Liver (tissue), 9 donors: ENCODE data around the gene GAB2. TPM values are rescaled to one million over a fixed set of nuclear protein-coding genes. Genes with fewer than 3 reads are reported as not detected.

Source experiments
- DNase-seq: peaks from one replicate; pipeline ENCODE4 v3.0.0-alpha.2; 2017; ENCODE audit warnings: low spot score
- H3K27ac ChIP-seq, 2 donors: one replicate each; pipeline ENCODE4 v1.7.0; 2013; ENCODE audit warnings: inconsistent platforms in 2 of 2, low read length in 2 of 2, control low read depth in 1 of 2, low read depth in 1 of 2, mild to moderate bottlenecking in 1 of 2
- H3K27me3 ChIP-seq, 4 donors: one replicate each; pipeline versions ENCODE4 v1.6.1 to v1.7.0; 2013; ENCODE audit warnings: low read length in 3 of 4, inconsistent platforms in 1 of 4, mild to moderate bottlenecking in 1 of 4, moderate library complexity in 1 of 4; ENCODE audit not compliant: control insufficient read depth in 4 of 4, insufficient read depth in 4 of 4
- H3K36me3 ChIP-seq, 4 donors: one replicate each; pipeline versions ENCODE4 v1.6.1 to v1.7.0; 2013; ENCODE audit warnings: low read length in 3 of 4, mild to moderate bottlenecking in 3 of 4, low read depth in 1 of 4, moderate library complexity in 1 of 4; ENCODE audit not compliant: control insufficient read depth in 4 of 4, insufficient read depth in 3 of 4
- H3K4me1 ChIP-seq, 4 donors: one replicate each; pipeline versions ENCODE4 v1.6.1 to v1.7.0; 2013; ENCODE audit warnings: low read length in 3 of 4, mild to moderate bottlenecking in 3 of 4, moderate library complexity in 1 of 4; ENCODE audit not compliant: control insufficient read depth in 4 of 4, insufficient read depth in 4 of 4
- H3K4me3 ChIP-seq, 3 donors: one replicate each; pipeline versions ENCODE4 v1.6.1 to v1.7.0; 2013; ENCODE audit warnings: low read length in 3 of 3, control low read depth in 1 of 3, low read depth in 1 of 3, mild to moderate bottlenecking in 1 of 3
- H3K9ac ChIP-seq, 2 donors: one replicate each; pipeline ENCODE4 v1.7.0; 2013; ENCODE audit warnings: low read length in 2 of 2, mild to moderate bottlenecking in 2 of 2, moderate library complexity in 2 of 2, control low read depth in 1 of 2, low read depth in 1 of 2
- H3K9me3 ChIP-seq, 4 donors: one replicate each; pipeline versions ENCODE4 v1.6.1 to v1.7.0; 2013; ENCODE audit warnings: low read length in 3 of 4; ENCODE audit not compliant: control insufficient read depth in 4 of 4
- EGR1 ChIP-seq, 2 donors: IDR thresholded peaks; 2 replicates each; pipeline ENCODE4 v1.6.1; 2016 to 2018; ENCODE audit warnings: antibody characterized with exemption in 2 of 2, low read depth in 2 of 2
- FOXA1 ChIP-seq: IDR thresholded peaks from 2 replicates; pipeline ENCODE4 v1.6.1; 2016; ENCODE audit warnings: antibody characterized with exemption
- FOXA2 ChIP-seq: IDR thresholded peaks from 2 replicates; pipeline ENCODE4 v1.6.1; 2016; ENCODE audit warnings: antibody characterized with exemption
- GABPA ChIP-seq, 2 donors: IDR thresholded peaks in 1 of 2; conservative IDR thresholded peaks in 1 of 2; 2 replicates each; pipeline ENCODE4 v1.6.1; 2016; ENCODE audit warnings: antibody characterized with exemption in 2 of 2, mild to moderate bottlenecking in 1 of 2, moderate library complexity in 1 of 2
- HNF4A ChIP-seq, 2 donors: conservative IDR thresholded peaks; 2 replicates each; pipeline ENCODE4 v1.6.1; 2016; ENCODE audit warnings: antibody characterized with exemption in 2 of 2, mild to moderate bottlenecking in 2 of 2
- HNF4G ChIP-seq: IDR thresholded peaks from 2 replicates; pipeline ENCODE4 v1.6.1; 2016; ENCODE audit warnings: antibody characterized with exemption
- JUND ChIP-seq, 2 donors: IDR thresholded peaks; 2 replicates each; pipeline ENCODE4 v1.6.1; 2016; ENCODE audit warnings: antibody characterized with exemption in 2 of 2
- NR2F2 ChIP-seq: IDR thresholded peaks from 2 replicates; pipeline ENCODE4 v1.6.1; 2016; ENCODE audit warnings: antibody characterized with exemption
- RAD21 ChIP-seq, 2 donors: IDR thresholded peaks; 2 replicates each; pipeline ENCODE4 v1.6.1; 2016; ENCODE audit warnings: antibody characterized with exemption in 2 of 2, mild to moderate bottlenecking in 2 of 2
- RXRA ChIP-seq, 2 donors: IDR thresholded peaks; 2 replicates each; pipeline ENCODE4 v1.6.1; 2017 to 2018; ENCODE audit warnings: antibody characterized with exemption in 2 of 2, mild to moderate bottlenecking in 1 of 2
- SP1 ChIP-seq: IDR thresholded peaks from 2 replicates; pipeline ENCODE4 v1.6.1; 2018; ENCODE audit warnings: antibody characterized with exemption, mild to moderate bottlenecking
- YY1 ChIP-seq: IDR thresholded peaks from 2 replicates; pipeline ENCODE4 v1.6.1; 2016; ENCODE audit warnings: antibody characterized with exemption, mild to moderate bottlenecking
- WGBS: extraction: QIAGEN DNeasy Blood & Tissue Kit; methylation state at CpG from one replicate; pipeline ENCODE4 v1.1.7; 2013; 5-methylcytosine and 5-hydroxymethylcytosine counted together
- polyA plus RNA-seq, 2 donors: library from polyadenylated mRNA; stranded (reverse) in 1 of 2; unstranded in 1 of 2; fragments of 200-250 nt in 1 of 2; fragments of >200 nt in 1 of 2; fragmentation: Nextera tagmentation in 1 of 2; extraction: Ambion mirVana in 1 of 2; gene quantifications; one replicate each; pipeline versions ENCODE4 v1.2.1 to v1.2.3, GENCODE V29; 2013 to 2015
- total RNA-seq, 2 donors: library from RNA; depleted of rRNA; stranded (reverse); fragments of >200 nt; gene quantifications; one replicate each; pipeline ENCODE4 v1.2.3, GENCODE V29; 2014
- TF ChIP-seq, protein P1 (sequence below): IDR thresholded peaks from 2 replicates; pipeline ENCODE4 v1.6.1; 2016; ENCODE audit warnings: antibody characterized with exemption
- TF ChIP-seq, protein P2 (sequence below): IDR thresholded peaks from 2 replicates; pipeline ENCODE4 v1.6.1; 2016; ENCODE audit warnings: antibody characterized with exemption
- TF ChIP-seq, protein P3 (sequence below): IDR thresholded peaks from 2 replicates; pipeline ENCODE4 v1.6.1; 2016; ENCODE audit warnings: antibody characterized with exemption
- TF ChIP-seq, protein P4 (sequence below): IDR thresholded peaks from 2 replicates; pipeline ENCODE4 v1.6.1; 2016; ENCODE audit warnings: antibody characterized with exemption, mild to moderate bottlenecking
- TF ChIP-seq, protein P5 (sequence below): fragments of 150-350 bp; IDR thresholded peaks from 2 replicates; pipeline ENCODE4 v1.5.1; 2017; ENCODE audit warnings: improper control_type of control experiment, low read depth, low read length; ENCODE audit not compliant: missing input control
- donor health status: healthy.
- donor health status: healthy.
- donor health status: healthy.
- donor health status: healthy.
- donor health status: healthy.

Gene GAB2
- total and polyA plus RNA-seq, 4 donors = 1.3 to 3.6 (median 2.5) TPM

DNA sequence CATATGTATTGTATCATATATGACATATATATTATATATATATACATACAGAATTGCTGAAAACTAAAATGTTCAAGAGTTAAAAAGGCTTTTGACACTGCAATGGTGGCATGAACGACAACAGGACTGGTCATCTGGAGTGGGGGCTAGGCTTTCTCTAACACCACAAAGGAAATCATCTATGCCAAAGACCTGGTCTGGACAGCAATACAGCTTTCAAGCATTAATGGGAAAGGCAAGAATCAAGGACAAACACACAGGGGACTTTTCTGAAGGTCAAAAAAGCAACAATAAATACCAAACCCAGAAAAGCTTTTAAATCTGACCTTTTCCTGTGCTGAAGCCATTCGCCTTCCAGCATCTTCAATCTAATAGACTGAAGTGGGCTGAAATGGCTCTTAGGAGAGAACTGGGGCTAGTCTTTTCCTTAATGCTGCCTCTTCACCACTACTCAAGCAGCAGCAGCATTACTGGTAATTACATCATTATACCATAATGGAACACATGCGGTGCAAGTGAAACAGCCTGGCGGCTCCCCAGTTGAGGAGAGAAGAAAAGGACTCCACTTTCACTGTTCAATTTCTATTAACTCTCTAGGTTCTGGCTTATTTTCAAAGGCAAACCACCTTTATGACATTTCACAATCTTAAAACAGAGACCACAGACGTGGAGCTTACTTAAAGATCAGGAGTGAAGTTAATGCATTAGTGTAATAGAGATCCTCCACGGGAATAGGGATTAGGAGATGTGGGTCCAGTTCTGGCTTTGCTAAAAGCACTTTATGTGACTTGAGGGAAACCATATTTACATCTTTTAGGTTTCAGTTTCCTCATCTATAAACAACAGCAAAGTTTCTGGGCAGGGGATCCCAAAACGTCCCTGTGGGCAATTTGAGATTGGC, 63.0 kb downstream of the GAB2 start:
- DNase-seq = no peak
- Histone ChIP-seq H3K36me3 (no peaks in the 10 kb centered on the region), H3K4me1 (peaks cover 0 to under 1% (median 0%) of the 10 kb centered on the region in 4 donors), H3K4me3 (no peak overlapping the region), H3K9ac (no peak overlapping the region), H3K27me3 (no peaks in the 10 kb centered on the region), H3K9me3 (no peaks in the 10 kb centered on the region), H3K27ac (no peak overlapping the region)
- TF ChIP-seq YY1 (no peak), JUND (IDR thresholded peaks at IDR 0.05) (no peak), SP1 (no peak), EGR1 (IDR thresholded peaks at IDR 0.05; ENCODE audit: low read depth in 2 of 2) (no peak), RXRA (IDR thresholded peaks at IDR 0.05) (no peak), HNF4G (no peak), FOXA2 (no peak), GABPA (IDR thresholded peaks at IDR 0.05 in 1 of 2, conservative IDR thresholded peaks at IDR 0.05 in 1 of 2) (no peak), NR2F2 (no peak)
- TF ChIP-seq, protein P1, sequence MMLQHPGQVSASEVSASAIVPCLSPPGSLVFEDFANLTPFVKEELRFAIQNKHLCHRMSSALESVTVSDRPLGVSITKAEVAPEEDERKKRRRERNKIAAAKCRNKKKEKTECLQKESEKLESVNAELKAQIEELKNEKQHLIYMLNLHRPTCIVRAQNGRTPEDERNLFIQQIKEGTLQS = no peak
- TF ChIP-seq, protein P2, sequence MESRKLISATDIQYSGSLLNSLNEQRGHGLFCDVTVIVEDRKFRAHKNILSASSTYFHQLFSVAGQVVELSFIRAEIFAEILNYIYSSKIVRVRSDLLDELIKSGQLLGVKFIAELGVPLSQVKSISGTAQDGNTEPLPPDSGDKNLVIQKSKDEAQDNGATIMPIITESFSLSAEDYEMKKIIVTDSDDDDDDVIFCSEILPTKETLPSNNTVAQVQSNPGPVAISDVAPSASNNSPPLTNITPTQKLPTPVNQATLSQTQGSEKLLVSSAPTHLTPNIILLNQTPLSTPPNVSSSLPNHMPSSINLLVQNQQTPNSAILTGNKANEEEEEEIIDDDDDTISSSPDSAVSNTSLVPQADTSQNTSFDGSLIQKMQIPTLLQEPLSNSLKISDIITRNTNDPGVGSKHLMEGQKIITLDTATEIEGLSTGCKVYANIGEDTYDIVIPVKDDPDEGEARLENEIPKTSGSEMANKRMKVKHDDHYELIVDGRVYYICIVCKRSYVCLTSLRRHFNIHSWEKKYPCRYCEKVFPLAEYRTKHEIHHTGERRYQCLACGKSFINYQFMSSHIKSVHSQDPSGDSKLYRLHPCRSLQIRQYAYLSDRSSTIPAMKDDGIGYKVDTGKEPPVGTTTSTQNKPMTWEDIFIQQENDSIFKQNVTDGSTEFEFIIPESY = no peak
- TF ChIP-seq, protein P3, sequence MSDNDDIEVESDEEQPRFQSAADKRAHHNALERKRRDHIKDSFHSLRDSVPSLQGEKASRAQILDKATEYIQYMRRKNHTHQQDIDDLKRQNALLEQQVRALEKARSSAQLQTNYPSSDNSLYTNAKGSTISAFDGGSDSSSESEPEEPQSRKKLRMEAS = no peak
- WGBS = 86% methylated on average over 7 of the region's 7 CpGs

DNA sequence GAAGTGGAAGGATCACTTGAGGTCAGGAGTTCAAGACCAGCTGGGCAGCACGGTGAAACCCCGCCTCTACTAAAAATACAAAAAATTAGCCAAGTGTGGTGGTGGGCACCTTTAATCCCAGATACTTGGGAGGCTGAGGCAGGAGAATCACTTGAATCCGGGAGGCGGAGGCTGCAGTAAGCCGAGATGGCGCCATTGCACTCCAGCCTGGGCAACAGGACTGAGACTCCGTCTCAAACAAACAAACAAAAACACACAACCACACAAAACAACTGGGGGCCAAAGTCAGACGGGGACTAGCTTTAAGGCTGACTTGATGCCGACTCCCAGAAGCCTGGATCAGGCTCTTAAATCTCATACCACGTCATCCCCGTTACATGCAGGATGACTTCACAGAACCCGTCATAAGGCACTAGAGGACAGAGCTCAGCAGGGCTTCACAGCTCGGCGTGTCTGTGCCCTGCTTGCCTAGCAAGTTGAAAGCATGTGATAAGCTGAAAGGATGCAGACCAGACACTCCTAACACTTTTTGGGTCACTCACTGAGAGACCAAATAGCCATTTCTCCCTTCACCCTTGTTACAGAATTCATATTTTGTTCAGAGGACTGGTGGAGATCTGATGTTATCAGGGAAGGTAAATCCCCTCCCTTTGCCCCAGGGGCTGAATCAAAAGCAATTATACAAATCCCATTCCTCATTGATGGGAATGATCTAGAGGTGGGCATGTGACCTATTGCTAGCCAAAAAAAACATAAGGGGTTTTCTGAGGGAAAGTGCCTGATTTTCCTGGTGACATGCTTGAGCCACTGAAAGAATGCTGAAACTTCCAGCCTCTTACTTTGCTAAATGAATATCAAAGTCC, 65.4 kb downstream of the GAB2 start:
- Histone ChIP-seq H3K27me3 (no peaks in the 10 kb centered on the region), H3K9ac (no peak overlapping the region), H3K4me1 (peaks cover 0 to 2% (median 0%) of the 10 kb centered on the region in 4 donors), H3K9me3 (no peaks in the 10 kb centered on the region), H3K27ac (no peak overlapping the region), H3K36me3 (no peaks in the 10 kb centered on the region), H3K4me3 (no peak overlapping the region)
- WGBS = 93% methylated on average over 14 of the region's 14 CpGs
- no peak for DNase-seq
- TF ChIP-seq, protein P4, sequence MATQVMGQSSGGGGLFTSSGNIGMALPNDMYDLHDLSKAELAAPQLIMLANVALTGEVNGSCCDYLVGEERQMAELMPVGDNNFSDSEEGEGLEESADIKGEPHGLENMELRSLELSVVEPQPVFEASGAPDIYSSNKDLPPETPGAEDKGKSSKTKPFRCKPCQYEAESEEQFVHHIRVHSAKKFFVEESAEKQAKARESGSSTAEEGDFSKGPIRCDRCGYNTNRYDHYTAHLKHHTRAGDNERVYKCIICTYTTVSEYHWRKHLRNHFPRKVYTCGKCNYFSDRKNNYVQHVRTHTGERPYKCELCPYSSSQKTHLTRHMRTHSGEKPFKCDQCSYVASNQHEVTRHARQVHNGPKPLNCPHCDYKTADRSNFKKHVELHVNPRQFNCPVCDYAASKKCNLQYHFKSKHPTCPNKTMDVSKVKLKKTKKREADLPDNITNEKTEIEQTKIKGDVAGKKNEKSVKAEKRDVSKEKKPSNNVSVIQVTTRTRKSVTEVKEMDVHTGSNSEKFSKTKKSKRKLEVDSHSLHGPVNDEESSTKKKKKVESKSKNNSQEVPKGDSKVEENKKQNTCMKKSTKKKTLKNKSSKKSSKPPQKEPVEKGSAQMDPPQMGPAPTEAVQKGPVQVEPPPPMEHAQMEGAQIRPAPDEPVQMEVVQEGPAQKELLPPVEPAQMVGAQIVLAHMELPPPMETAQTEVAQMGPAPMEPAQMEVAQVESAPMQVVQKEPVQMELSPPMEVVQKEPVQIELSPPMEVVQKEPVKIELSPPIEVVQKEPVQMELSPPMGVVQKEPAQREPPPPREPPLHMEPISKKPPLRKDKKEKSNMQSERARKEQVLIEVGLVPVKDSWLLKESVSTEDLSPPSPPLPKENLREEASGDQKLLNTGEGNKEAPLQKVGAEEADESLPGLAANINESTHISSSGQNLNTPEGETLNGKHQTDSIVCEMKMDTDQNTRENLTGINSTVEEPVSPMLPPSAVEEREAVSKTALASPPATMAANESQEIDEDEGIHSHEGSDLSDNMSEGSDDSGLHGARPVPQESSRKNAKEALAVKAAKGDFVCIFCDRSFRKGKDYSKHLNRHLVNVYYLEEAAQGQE = no peak
- TF ChIP-seq, protein P1 = no peak
- TF ChIP-seq HNF4G = no peak
- no peak for TF ChIP-seq RAD21 (IDR thresholded peaks at IDR 0.05)
- TF ChIP-seq JUND (IDR thresholded peaks at IDR 0.05) = no peak
- TF ChIP-seq, protein P2 = no peak
- TF ChIP-seq YY1 = no peak
- no peak for TF ChIP-seq RXRA (IDR thresholded peaks at IDR 0.05)
- TF ChIP-seq, protein P5, sequence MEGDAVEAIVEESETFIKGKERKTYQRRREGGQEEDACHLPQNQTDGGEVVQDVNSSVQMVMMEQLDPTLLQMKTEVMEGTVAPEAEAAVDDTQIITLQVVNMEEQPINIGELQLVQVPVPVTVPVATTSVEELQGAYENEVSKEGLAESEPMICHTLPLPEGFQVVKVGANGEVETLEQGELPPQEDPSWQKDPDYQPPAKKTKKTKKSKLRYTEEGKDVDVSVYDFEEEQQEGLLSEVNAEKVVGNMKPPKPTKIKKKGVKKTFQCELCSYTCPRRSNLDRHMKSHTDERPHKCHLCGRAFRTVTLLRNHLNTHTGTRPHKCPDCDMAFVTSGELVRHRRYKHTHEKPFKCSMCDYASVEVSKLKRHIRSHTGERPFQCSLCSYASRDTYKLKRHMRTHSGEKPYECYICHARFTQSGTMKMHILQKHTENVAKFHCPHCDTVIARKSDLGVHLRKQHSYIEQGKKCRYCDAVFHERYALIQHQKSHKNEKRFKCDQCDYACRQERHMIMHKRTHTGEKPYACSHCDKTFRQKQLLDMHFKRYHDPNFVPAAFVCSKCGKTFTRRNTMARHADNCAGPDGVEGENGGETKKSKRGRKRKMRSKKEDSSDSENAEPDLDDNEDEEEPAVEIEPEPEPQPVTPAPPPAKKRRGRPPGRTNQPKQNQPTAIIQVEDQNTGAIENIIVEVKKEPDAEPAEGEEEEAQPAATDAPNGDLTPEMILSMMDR = no peak
- no peak for TF ChIP-seq GABPA (IDR thresholded peaks at IDR 0.05 in 1 of 2, conservative IDR thresholded peaks at IDR 0.05 in 1 of 2)
- no peak for TF ChIP-seq EGR1 (IDR thresholded peaks at IDR 0.05; ENCODE audit: low read depth in 2 of 2)
- TF ChIP-seq, protein P3 = no peak
- TF ChIP-seq FOXA1 = no peak
- TF ChIP-seq NR2F2 = no peak
- TF ChIP-seq HNF4A (conservative IDR thresholded peaks at IDR 0.05) = no peak
